Measurements from ENCODE around the gene ZBTB16. TPM values are rescaled to one million over a fixed set of nuclear protein-coding genes. Genes with fewer than 3 reads are reported as not detected.
A peak's percentile ranks its signal among the peaks of the same experiment; 100 is the strongest.

ZBTB16 gene
- total RNA-seq, 1 experiment from 2014 or later, result not detected

GRCh38 chr11:114167355-114167754, 107.8 kb downstream of the ZBTB16 start:
- DNase-seq (ENCODE audit: low read depth), result no peak

- DNase-seq (ENCODE audit: low read depth), result no peak
Observed at GRCh38 chr11:114167771-114168448, 108.4 kb downstream of the ZBTB16 start.

GRCh38 chr11:114168691-114169090, 109.2 kb downstream of the ZBTB16 start:
- DNase-seq (ENCODE audit: low read depth), result no peak

GRCh38 chr11:114169321-114169749, 109.8 kb downstream of the ZBTB16 start:
- DNase-seq (ENCODE audit: low read depth), result peak; percentile 76

GRCh38 chr11:114169821-114170220, 110.3 kb downstream of the ZBTB16 start:
- DNase-seq (ENCODE audit: low read depth), result no peak

GRCh38 chr11:114170226-114170625, 110.7 kb downstream of the ZBTB16 start:
- no peak for DNase-seq (ENCODE audit: low read depth)

GRCh38 chr11:114171257-114172054, 111.9 kb downstream of the ZBTB16 start:
- peak; percentile 17 for DNase-seq (ENCODE audit: low read depth)

GRCh38 chr11:114172055-114172861, 112.7 kb downstream of the ZBTB16 start:
- no peak for DNase-seq (ENCODE audit: low read depth)

GRCh38 chr11:114172871-114173444, 113.4 kb downstream of the ZBTB16 start:
- DNase-seq (ENCODE audit: low read depth), result no peak

GRCh38 chr11:114173843-114174242, 114.3 kb downstream of the ZBTB16 start:
- DNase-seq (ENCODE audit: low read depth), result no peak

- no peak for DNase-seq (ENCODE audit: low read depth)
Observed at GRCh38 chr11:114174712-114175495, 115.4 kb downstream of the ZBTB16 start.

GRCh38 chr11:114175706-114176105, 116.2 kb downstream of the ZBTB16 start:
- DNase-seq (ENCODE audit: low read depth), result no peak

GRCh38 chr11:114176321-114176720, 116.8 kb downstream of the ZBTB16 start:
- DNase-seq (ENCODE audit: low read depth), result no peak

GRCh38 chr11:114178656-114179055, 119.1 kb downstream of the ZBTB16 start:
- no peak for DNase-seq (ENCODE audit: low read depth)

- no peak for DNase-seq (ENCODE audit: low read depth)
Observed at GRCh38 chr11:114179234-114179941, 119.9 kb downstream of the ZBTB16 start.

- no peak for DNase-seq (ENCODE audit: low read depth)
Observed at GRCh38 chr11:114180301-114181055, 121.0 kb downstream of the ZBTB16 start.

GRCh38 chr11:114181195-114181594, 121.7 kb downstream of the ZBTB16 start:
- no peak for DNase-seq (ENCODE audit: low read depth)

- DNase-seq (ENCODE audit: low read depth), result no peak
Observed at GRCh38 chr11:114181752-114182151, 122.2 kb downstream of the ZBTB16 start.

GRCh38 chr11:114182471-114183043, 123.0 kb downstream of the ZBTB16 start:
- no peak for DNase-seq (ENCODE audit: low read depth)
